Brain microvascular endothelial cell (primary cell): ENCODE data around the gene IL17RE.

Experiments used
- DNase-seq: peaks from one replicate; pipeline ENCODE4 v3.0.0-alpha.2; 2020
- H3K27ac ChIP-seq: fragments of 250-450 bp; sonication (Bioruptor Pico); 2 replicates; pipeline ENCODE4 v1.5.1; 2020; ENCODE audit warnings: mild to moderate bottlenecking, moderate library complexity
- H3K27me3 ChIP-seq: fragments of 250-450 bp; sonication (Bioruptor Pico); replicated peaks from 2 replicates; pipeline ENCODE4 v1.5.1; 2020; ENCODE audit warnings: mild to moderate bottlenecking
- H3K36me3 ChIP-seq: fragments of 250-450 bp; sonication (Bioruptor Pico); replicated peaks from 2 replicates; pipeline ENCODE4 v1.5.1; 2020; ENCODE audit warnings: mild to moderate bottlenecking
- H3K4me3 ChIP-seq: 2 replicates; pipeline ENCODE4 v1.5.1; 2011; ENCODE audit warnings: low read depth, mild to moderate bottlenecking, control low read depth, low read length, moderate library complexity
- in situ Hi-C: cut with HindIII; loops from 2 replicates; pipeline ENCODE4 v1.10.0; 2017; ENCODE audit warnings: low sequenced_read_pairs, low pct_ligation_motif_present
- TF ChIP-seq, protein P1 (sequence below): IDR thresholded peaks from 2 replicates; pipeline ENCODE4 v1.5.1; 2011; ENCODE audit warnings: low read depth, mild to moderate bottlenecking, moderate library complexity, low read length, control low read depth, inconsistent platforms; ENCODE audit errors: missing control alignments

The IL17RE gene

DNA sequence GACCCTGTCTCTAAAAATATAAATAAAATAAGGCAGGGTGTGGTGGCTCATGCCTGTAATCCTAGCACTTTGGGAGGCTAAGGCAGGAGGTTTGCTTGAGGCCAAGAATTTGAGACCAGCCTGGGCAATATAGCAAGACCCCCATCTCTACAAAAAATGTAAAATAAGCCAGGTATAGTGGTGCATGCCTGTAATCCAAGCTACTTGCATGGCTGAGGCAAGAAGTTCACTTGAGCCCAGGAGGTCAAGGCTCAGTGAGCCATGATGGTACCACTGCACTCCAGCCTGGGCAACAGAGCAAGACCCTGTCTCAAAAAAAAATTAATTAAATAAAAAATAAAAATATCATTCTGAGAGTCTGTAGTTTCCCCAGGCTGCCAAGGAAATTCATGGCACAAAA, 16.3 kb upstream of the IL17RE start:
- DNase-seq = no peak
- TF ChIP-seq, protein P1, sequence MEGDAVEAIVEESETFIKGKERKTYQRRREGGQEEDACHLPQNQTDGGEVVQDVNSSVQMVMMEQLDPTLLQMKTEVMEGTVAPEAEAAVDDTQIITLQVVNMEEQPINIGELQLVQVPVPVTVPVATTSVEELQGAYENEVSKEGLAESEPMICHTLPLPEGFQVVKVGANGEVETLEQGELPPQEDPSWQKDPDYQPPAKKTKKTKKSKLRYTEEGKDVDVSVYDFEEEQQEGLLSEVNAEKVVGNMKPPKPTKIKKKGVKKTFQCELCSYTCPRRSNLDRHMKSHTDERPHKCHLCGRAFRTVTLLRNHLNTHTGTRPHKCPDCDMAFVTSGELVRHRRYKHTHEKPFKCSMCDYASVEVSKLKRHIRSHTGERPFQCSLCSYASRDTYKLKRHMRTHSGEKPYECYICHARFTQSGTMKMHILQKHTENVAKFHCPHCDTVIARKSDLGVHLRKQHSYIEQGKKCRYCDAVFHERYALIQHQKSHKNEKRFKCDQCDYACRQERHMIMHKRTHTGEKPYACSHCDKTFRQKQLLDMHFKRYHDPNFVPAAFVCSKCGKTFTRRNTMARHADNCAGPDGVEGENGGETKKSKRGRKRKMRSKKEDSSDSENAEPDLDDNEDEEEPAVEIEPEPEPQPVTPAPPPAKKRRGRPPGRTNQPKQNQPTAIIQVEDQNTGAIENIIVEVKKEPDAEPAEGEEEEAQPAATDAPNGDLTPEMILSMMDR = no peak
- no peaks in the 10 kb centered on the region for H3K27me3 ChIP-seq
- in situ Hi-C loops = no loop called here
- peaks cover 2% of the 10 kb centered on the region for H3K36me3 ChIP-seq
- H3K4me3 ChIP-seq = no peak overlapping the region
- H3K27ac ChIP-seq = no peak overlapping the region

DNA sequence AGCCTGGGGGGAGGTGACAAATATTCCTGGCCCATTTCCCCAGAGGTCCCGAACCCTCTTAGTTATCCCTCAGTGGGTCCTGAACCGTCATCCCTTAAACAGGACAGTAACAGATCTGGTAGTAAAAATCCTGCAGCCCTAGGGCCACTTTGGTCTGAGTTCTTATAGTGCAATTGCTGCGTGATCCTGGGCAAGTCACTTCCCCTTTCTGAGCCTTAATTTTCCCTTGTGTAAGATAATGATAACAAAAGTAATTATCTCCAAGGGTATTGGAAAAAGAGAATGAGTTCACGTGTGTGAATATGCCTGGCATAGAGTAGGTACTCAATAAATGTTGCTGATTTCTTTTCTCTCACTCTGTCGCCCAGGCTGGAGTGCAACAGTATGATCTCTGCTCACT, 15.2 kb upstream of the IL17RE start:
- in situ Hi-C loops = no loop called here
- TF ChIP-seq, protein P1 = no peak
- H3K27ac ChIP-seq = no peak overlapping the region
- DNase-seq = no peak
- no peak overlapping the region for H3K4me3 ChIP-seq
- H3K36me3 ChIP-seq = peaks cover 2% of the 10 kb centered on the region
- H3K27me3 ChIP-seq = no peaks in the 10 kb centered on the region

DNA sequence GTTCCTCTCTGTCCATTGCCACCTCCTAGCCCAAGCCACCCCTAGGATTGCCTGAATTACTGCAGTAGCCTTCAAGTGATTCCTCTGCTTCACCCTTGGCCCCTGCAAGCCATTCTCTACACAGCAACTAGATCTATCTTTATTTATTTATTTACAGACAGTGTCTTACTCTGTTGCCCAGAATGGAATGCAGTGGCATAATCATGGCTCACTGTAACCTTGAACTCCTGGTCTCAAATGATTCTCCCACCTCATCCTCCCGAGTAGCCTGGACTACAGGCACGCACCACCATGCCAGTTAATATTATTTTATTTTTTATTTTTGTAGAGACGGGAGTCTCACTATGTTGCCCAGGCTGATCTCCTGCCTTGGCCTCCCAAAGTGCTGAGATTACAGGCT, 14.1 kb upstream of the IL17RE start:
- H3K27ac ChIP-seq = no peak overlapping the region
- no peak overlapping the region for H3K4me3 ChIP-seq
- TF ChIP-seq, protein P1 = no peak
- H3K36me3 ChIP-seq = peaks cover 10% of the 10 kb centered on the region
- H3K27me3 ChIP-seq = no peaks in the 10 kb centered on the region
- in situ Hi-C loops = no loop called here
- DNase-seq = no peak

DNA sequence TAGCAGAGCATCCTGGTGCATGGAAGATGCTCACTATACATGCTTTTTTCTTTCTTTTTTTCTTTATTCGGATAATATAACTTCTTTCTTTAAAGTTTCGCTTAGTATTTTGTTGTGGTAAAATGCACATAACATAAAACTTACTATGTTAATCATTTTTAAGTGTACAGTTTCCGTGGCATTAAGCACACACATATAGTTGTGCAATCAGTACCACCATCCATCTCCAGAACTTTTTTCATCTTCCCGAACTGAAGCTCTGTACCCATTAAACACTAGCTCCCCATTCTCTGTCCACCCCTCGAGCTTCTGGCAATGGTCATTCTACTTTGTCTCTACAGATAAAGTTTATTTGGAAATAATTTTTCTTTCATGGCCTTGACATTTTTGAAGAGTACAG, 13.2 kb upstream of the IL17RE start:
- no peak for DNase-seq
- in situ Hi-C loops = no loop called here
- Histone ChIP-seq H3K27me3 (no peaks in the 10 kb centered on the region), H3K36me3 (peaks cover 13% of the 10 kb centered on the region), H3K4me3 (no peak overlapping the region), H3K27ac (no peak overlapping the region)
- TF ChIP-seq, protein P1 = no peak

DNA sequence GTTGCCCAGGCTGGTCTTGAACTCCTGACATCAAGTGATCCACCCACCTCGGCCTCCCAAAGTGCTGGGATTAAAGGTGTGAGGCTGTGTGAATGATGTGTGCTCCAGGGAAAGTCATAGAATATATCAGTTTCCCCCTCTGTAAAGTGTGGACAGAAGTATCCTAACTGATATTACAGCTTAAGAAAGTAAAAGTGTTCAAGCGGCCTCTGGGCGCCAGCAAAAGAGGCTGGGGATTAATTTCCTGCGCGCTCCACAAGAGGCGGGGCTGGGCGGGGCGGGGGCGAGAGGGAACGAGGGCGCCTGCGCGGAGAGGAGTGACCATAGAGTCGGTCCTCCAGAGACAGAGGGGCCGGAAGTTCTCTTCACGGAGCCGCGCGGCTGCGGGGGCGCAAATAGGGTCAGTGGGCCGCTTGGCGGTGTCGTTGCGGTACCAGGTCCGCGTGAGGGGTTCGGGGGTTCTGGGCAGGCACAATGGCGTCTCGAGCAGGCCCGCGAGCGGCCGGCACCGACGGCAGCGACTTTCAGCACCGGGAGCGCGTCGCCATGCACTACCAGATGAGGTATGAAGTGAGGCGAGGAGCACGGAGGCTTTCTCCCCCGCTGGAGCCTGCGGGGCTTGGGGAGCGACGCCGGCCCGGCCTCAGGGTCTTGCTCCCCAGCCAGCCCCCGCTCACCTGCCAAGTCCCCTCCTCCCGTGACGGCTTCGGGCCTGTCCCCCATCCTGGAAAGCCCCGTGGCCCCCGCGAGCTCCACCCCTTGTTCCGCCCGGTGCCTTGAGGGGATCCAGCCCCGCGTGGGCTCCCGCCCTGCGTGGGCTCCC, 12.2 kb upstream of the IL17RE start, which contains the start of gene JAGN1:
Gene JAGN1 (plus strand): TSS at position 362 of the 823 bp plus-strand sequence. CDS start 113 bp downstream, at position 475.
- Histone ChIP-seq H3K36me3 (peaks cover 13% of the 10 kb centered on the region), H3K4me3 (peak within 1 kb of the TSS; percentile 97), H3K27ac (peak within 1 kb of the TSS; percentile 99), H3K27me3 (no peaks in the 10 kb centered on the region)
- in situ Hi-C loops = no loop called here
- TF ChIP-seq, protein P1 = no peak
- peak; percentile 88 for DNase-seq

DNA sequence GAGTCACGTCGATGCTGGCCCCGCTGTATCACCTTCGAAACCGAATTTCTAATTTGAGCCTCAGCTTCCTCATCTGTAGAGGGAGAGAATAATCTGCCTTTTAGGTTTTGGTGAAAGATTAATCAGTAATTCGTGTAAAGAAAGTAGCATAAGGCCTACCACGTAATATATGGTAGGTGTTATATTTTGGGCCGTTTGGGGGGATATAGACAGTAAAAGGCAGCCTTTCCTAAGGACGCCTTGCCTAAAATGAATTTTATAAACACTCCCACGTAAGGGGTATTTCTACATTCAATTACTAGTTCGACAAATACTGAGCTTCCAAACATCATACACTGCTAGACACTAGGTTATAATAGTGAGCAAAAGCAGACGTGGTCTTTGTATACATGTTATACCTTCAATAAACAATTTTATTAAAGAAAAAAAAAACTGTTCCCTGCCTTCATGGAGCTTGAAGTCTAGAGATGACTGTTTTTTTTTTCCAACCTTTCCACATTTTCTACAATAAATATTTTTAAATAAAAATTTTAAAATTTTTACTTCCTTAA, 11.5 kb upstream of the IL17RE start:
- H3K4me3 ChIP-seq = peak overlapping the region; percentile 97
- no peaks in the 10 kb centered on the region for H3K27me3 ChIP-seq
- peak overlapping the region; percentile 99 for H3K27ac ChIP-seq
- TF ChIP-seq, protein P1 = no peak
- H3K36me3 ChIP-seq = peaks cover 13% of the 10 kb centered on the region
- in situ Hi-C loops = no loop called here
- DNase-seq = no peak
